CD4-positive, alpha-beta T cell treated with Interleukin-1 beta for 1 hour (primary cell): Measurements from ENCODE around the gene PPP1CC.

Experiments
- DNase-seq, 2 donors: peaks; one replicate each; pipeline ENCODE4 v3.0.0-alpha.2; 2020 to 2022

The PPP1CC gene

GRCh38 chr12:110720516-110720915, 22.2 kb downstream of the PPP1CC start:
- DNase-seq: no peak

GRCh38 chr12:110718222-110718908, 24.3 kb downstream of the PPP1CC start:
- no peak for DNase-seq

GRCh38 chr12:110717037-110717436, 25.7 kb downstream of the PPP1CC start:
- DNase-seq: no peak

- no peak for DNase-seq
These were observed 33.8 kb downstream of the PPP1CC start for GRCh38 chr12:110708917-110709316.

GRCh38 chr12:110705309-110705708, 37.4 kb downstream of the PPP1CC start:
- no peak for DNase-seq

- peak in 1 of 2 donors; percentile 14 for DNase-seq
These were observed 37.9 kb downstream of the PPP1CC start for GRCh38 chr12:110704750-110705149.

- DNase-seq: no peak
These were observed 38.5 kb downstream of the PPP1CC start for GRCh38 chr12:110704231-110704630.

GRCh38 chr12:110702081-110702480, 40.6 kb downstream of the PPP1CC start:
- DNase-seq: no peak

GRCh38 chr12:110699591-110700445, 42.9 kb downstream of the PPP1CC start:
- DNase-seq: no peak

GRCh38 chr12:110698171-110698902, 44.4 kb downstream of the PPP1CC start:
- DNase-seq: peak; percentile 83 to 87

- DNase-seq: no peak
These were observed 45.5 kb downstream of the PPP1CC start for GRCh38 chr12:110697236-110697635.

- no peak for DNase-seq
These were observed 46.4 kb downstream of the PPP1CC start for GRCh38 chr12:110696283-110696682.

- DNase-seq: peak in 1 of 2 donors; percentile 36
These were observed 48.3 kb downstream of the PPP1CC start for GRCh38 chr12:110694330-110694901.

- DNase-seq: peak in 1 of 2 donors; percentile 45
These were observed 49.0 kb downstream of the PPP1CC start for GRCh38 chr12:110693731-110694130.

GRCh38 chr12:110690127-110690430, 52.6 kb downstream of the PPP1CC start:
- no peak for DNase-seq

- peak; percentile 51 to 53 for DNase-seq
These were observed 53.2 kb downstream of the PPP1CC start for GRCh38 chr12:110689281-110690126.

- peak; percentile 37 to 44 for DNase-seq
These were observed 54.0 kb downstream of the PPP1CC start, which contains the start of gene HVCN1 for GRCh38 chr12:110688446-110689280. Gene HVCN1, minus strand, starts transcription at chr12:110689115. Its CDS starts 5,870 bp downstream, at chr12:110683245.

GRCh38 chr12:110687396-110688169, 55.1 kb downstream of the PPP1CC start:
- no peak for DNase-seq

GRCh38 chr12:110686294-110686903, 56.3 kb downstream of the PPP1CC start:
- DNase-seq: no peak

GRCh38 chr12:110684312-110684836, 58.3 kb downstream of the PPP1CC start:
- DNase-seq: no peak
